Gastrocnemius medialis (tissue), 4 donors: ENCODE measurements around the gene MRTFA. TPM values are rescaled to one million over a fixed set of nuclear protein-coding genes. Genes with fewer than 3 reads are reported as not detected.

Source experiments
- ATAC-seq, 2 donors: fragments of 150-250 bp; one replicate each; pipeline ENCODE4 v1.9.1; 2016
- DNase-seq, 2 donors: peaks; one replicate each; pipeline ENCODE4 v3.0.0-alpha.2; 2019
- H3K27ac ChIP-seq, 4 donors: fragments of 200-600 bp; sonication (generic); 1 replicate in 1 of 4; 2 replicates in 3 of 4; pipeline ENCODE4 v1.5.1; 2016 to 2018; ENCODE audit warnings: mild to moderate bottlenecking in 2 of 4, moderate library complexity in 1 of 4
- H3K27me3 ChIP-seq, 3 donors: fragments of 200-600 bp; sonication (generic) in 2 of 3; 1 replicate in 1 of 3; 2 replicates in 2 of 3; pipeline versions ENCODE4 v1.5.1 to v1.6.0; 2016 to 2019; ENCODE audit warnings: mild to moderate bottlenecking in 1 of 3, moderate library complexity in 1 of 3
- H3K36me3 ChIP-seq, 2 donors: fragments of 200-600 bp; sonication (generic) in 1 of 2; one replicate each; pipeline ENCODE4 v1.5.1; 2017 to 2018
- H3K4me1 ChIP-seq, 2 donors: fragments of 200-600 bp; sonication (generic) in 1 of 2; one replicate each; pipeline ENCODE4 v1.5.1; 2016 to 2017; ENCODE audit warnings: mild to moderate bottlenecking in 2 of 2
- H3K4me3 ChIP-seq, 4 donors: fragments of 200-600 bp; sonication (generic) in 3 of 4; 1 replicate in 1 of 4; 2 replicates in 3 of 4; pipeline ENCODE4 v1.5.1; 2016 to 2019; ENCODE audit warnings: mild to moderate bottlenecking in 2 of 4
- H3K9me3 ChIP-seq, 3 donors: fragments of 200-600 bp; sonication (generic) in 2 of 3; 1 replicate in 1 of 3; 2 replicates in 2 of 3; pipeline ENCODE4 v1.5.1; 2016 to 2019
- CTCF ChIP-seq, 5 experiments: fragments of 450-650 bp in 3 of 5; fragments of 200-600 bp in 2 of 5; sonication (generic) in 2 of 5; IDR thresholded peaks in 4 of 5; conservative IDR thresholded peaks in 1 of 5; 1 replicate in 4 of 5; 2 replicates in 1 of 5; pipeline ENCODE4 v1.5.1; 2016 to 2019; ENCODE audit warnings: antibody characterized with exemption in 5 of 5, mild to moderate bottlenecking in 3 of 5, moderate library complexity in 3 of 5
- POLR2A ChIP-seq, 2 donors: fragments of 450-650 bp; IDR thresholded peaks; one replicate each; pipeline ENCODE4 v1.6.1; 2017; ENCODE audit warnings: antibody characterized with exemption in 2 of 2, mild to moderate bottlenecking in 2 of 2, moderate library complexity in 2 of 2
- in situ Hi-C, 4 donors: fragments of 200-750 bp; cut with MboI; loops; one replicate each; pipeline versions ENCODE4 v1.15.0 to v1.8.0; 2017; ENCODE audit warnings: low sequenced_read_pairs in 4 of 4
- intact Hi-C: fragments of 100-400 bp; cut with DNase I; formaldehyde crosslinking; loops from one replicate; pipeline ENCODE4 v1.15.1; 2023; ENCODE audit warnings: low total_unique reads
- total RNA-seq, 4 donors: library from RNA; depleted of rRNA; stranded (reverse); fragments of >200 nt; gene quantifications; one replicate each; pipeline versions ENCODE4 v1.1.0 to v1.2.3, GENCODE V29; 2016

The MRTFA gene
- total RNA-seq, 4 donors from 2014 or later = 13.7 to 31.3 (median 22.2) TPM

GRCh38 chr22:40593460-40594273 is 42.9 kb downstream of the MRTFA start:
- H3K9me3 ChIP-seq = no peaks in the 10 kb centered on the region
- no peak for TF ChIP-seq POLR2A (IDR thresholded peaks at IDR 0.05)
- TF ChIP-seq CTCF (IDR thresholded peaks at IDR 0.05 in 4 of 5, conservative IDR thresholded peaks at IDR 0.05 in 1 of 5) = no peak
- ATAC-seq = peak in 1 of 2 donors; percentile 19
- no peak for DNase-seq
- no peak overlapping the region for H3K4me3 ChIP-seq
- H3K27me3 ChIP-seq = no peaks in the 10 kb centered on the region
- no peaks in the 10 kb centered on the region for H3K36me3 ChIP-seq
- in situ Hi-C loops = no loop called here
- peaks cover 39 to 50% of the 10 kb centered on the region in 2 donors for H3K4me1 ChIP-seq
- intact Hi-C loops = no loop called here
- H3K27ac ChIP-seq = peak overlapping the region in 1 of 4 donors; percentile 14

GRCh38 chr22:40592352-40593113 is 44.0 kb downstream of the MRTFA start:
- no peak overlapping the region for H3K4me3 ChIP-seq
- DNase-seq = no peak
- no peaks in the 10 kb centered on the region for H3K36me3 ChIP-seq
- no peaks in the 10 kb centered on the region for H3K9me3 ChIP-seq
- intact Hi-C loops (no loop called here), in situ Hi-C loops (no loop called here)
- no peak overlapping the region for H3K27ac ChIP-seq
- TF ChIP-seq CTCF (IDR thresholded peaks at IDR 0.05 in 4 of 5, conservative IDR thresholded peaks at IDR 0.05 in 1 of 5) (no peak), POLR2A (IDR thresholded peaks at IDR 0.05) (no peak)
- H3K27me3 ChIP-seq = no peaks in the 10 kb centered on the region
- ATAC-seq = no peak
- peaks cover 34 to 42% of the 10 kb centered on the region in 2 donors for H3K4me1 ChIP-seq

GRCh38 chr22:40588726-40589125 is 47.8 kb downstream of the MRTFA start:
- H3K9me3 ChIP-seq = no peaks in the 10 kb centered on the region
- ATAC-seq (no peak), DNase-seq (no peak)
- in situ Hi-C loops (no loop called here), intact Hi-C loops (no loop called here)
- TF ChIP-seq POLR2A (IDR thresholded peaks at IDR 0.05) = no peak
- no peak for TF ChIP-seq CTCF (IDR thresholded peaks at IDR 0.05 in 4 of 5, conservative IDR thresholded peaks at IDR 0.05 in 1 of 5)
- no peak overlapping the region for H3K4me3 ChIP-seq
- no peak overlapping the region for H3K27ac ChIP-seq
- no peaks in the 10 kb centered on the region for H3K36me3 ChIP-seq
- H3K27me3 ChIP-seq = no peaks in the 10 kb centered on the region
- peaks cover 14 to 17% of the 10 kb centered on the region in 2 donors for H3K4me1 ChIP-seq

GRCh38 chr22:40586781-40587180 is 49.7 kb downstream of the MRTFA start:
- no peaks in the 10 kb centered on the region for H3K36me3 ChIP-seq
- TF ChIP-seq POLR2A (IDR thresholded peaks at IDR 0.05) = no peak
- TF ChIP-seq CTCF (IDR thresholded peaks at IDR 0.05 in 4 of 5, conservative IDR thresholded peaks at IDR 0.05 in 1 of 5) = no peak
- intact Hi-C loops (no loop called here), in situ Hi-C loops (no loop called here)
- H3K9me3 ChIP-seq = no peaks in the 10 kb centered on the region
- no peak overlapping the region for H3K27ac ChIP-seq
- H3K4me1 ChIP-seq = peaks cover 4 to 6% of the 10 kb centered on the region in 2 donors
- no peak for ATAC-seq
- no peak overlapping the region for H3K4me3 ChIP-seq
- no peaks in the 10 kb centered on the region for H3K27me3 ChIP-seq
- no peak for DNase-seq
